ENCODE data around the gene NAXE. TPM values are rescaled to one million over a fixed set of nuclear protein-coding genes. Genes with fewer than 3 reads are reported as not detected.
A peak's percentile ranks its signal among the peaks of the same experiment; 100 is the strongest.

The NAXE gene
- total RNA-seq, 1 experiment from 2014 or later: 96.6 TPM

- Mint-ChIP-seq H3K9me3 (no peaks in the 10 kb centered on the region), H3K27ac (peak overlapping the region in 1 of 3 experiments; percentile 28; a peak in 2 of 7 replicates), H3K27me3 (ENCODE audit: low read depth) (no peaks in the 10 kb centered on the region), H3K4me3 (no peak overlapping the region), H3K4me1 (no peaks in the 10 kb centered on the region), H3K36me3 (ENCODE audit: insufficient read depth in 1 of 3, low read depth in 3 of 3) (peaks cover 10 to 55% (median 41%) of the 10 kb centered on the region in 3 experiments)
- Histone ChIP-seq H4K5ac (ENCODE audit: insufficient read length, low read depth, low read length) (no peak overlapping the region), H2AFZ (ENCODE audit: low read length) (no peak overlapping the region), H2BK120ac (ENCODE audit: low read depth, low read length, poor library complexity, severe bottlenecking) (no peak overlapping the region), H3K9me3 (ENCODE audit: control insufficient read depth, low read depth, low read length) (no peaks in the 10 kb centered on the region), H3K4ac (ENCODE audit: low read depth, low read length) (no peak overlapping the region), H3K4me2 (ENCODE audit: insufficient read depth, insufficient read length, low read length) (no peak overlapping the region), H2BK12ac (ENCODE audit: insufficient read length, low read depth, low read length) (no peak overlapping the region), H2BK5ac (ENCODE audit: insufficient read length, low read length) (no peak overlapping the region), H2AK5ac (ENCODE audit: insufficient read length, low read length) (no peak overlapping the region), H3T11ph (ENCODE audit: low read length) (no peak overlapping the region), H3K4me1 (ENCODE audit: insufficient read depth, low read length) (no peaks in the 10 kb centered on the region), H3K56ac (ENCODE audit: insufficient read length, low read depth, low read length) (no peak overlapping the region), H4K20me1 (ENCODE audit: control insufficient read depth, insufficient read depth, insufficient read length) (no peaks in the 10 kb centered on the region), H3K18ac (ENCODE audit: insufficient read length, low read depth, low read length) (no peak overlapping the region), H3K23ac (ENCODE audit: insufficient read length, low read depth, low read length) (no peak overlapping the region), H3K27ac (ENCODE audit: insufficient read length, low read depth, low read length) (no peak overlapping the region), H3K14ac (ENCODE audit: insufficient read depth, low read length) (no peak overlapping the region; the same call in 1 of the 2 replicates), H3K79me1 (ENCODE audit: insufficient read depth, low read depth, low read length, poor library complexity, severe bottlenecking) (no peaks in the 10 kb centered on the region), H2BK15ac (ENCODE audit: low read depth, low read length) (no peak overlapping the region), H3K23me2 (ENCODE audit: insufficient read length, low read depth, low read length, poor library complexity, severe bottlenecking) (no peaks in the 10 kb centered on the region), H3K27me3 (ENCODE audit: insufficient read depth, low read length) (no peaks in the 10 kb centered on the region), H3K9ac (ENCODE audit: extremely low read depth, insufficient read length, low read length) (no peak overlapping the region), H3K79me2 (ENCODE audit: insufficient read depth, low read length) (no peaks in the 10 kb centered on the region), H4K8ac (replicated peaks; ENCODE audit: insufficient read length, low read depth, low read length) (no peak overlapping the region), H4K91ac (ENCODE audit: insufficient read length, low read depth, low read length) (no peak overlapping the region), H2BK20ac (ENCODE audit: low read depth, low read length, poor library complexity, severe bottlenecking) (no peak overlapping the region)
- WGBS (ENCODE audit: extremely low coverage, insufficient read length, low lambda C conversion rate): no CpG with 5 or more reads among the region's 1 CpG
- no peak for DNase-seq
- TF ChIP-seq, protein P1, sequence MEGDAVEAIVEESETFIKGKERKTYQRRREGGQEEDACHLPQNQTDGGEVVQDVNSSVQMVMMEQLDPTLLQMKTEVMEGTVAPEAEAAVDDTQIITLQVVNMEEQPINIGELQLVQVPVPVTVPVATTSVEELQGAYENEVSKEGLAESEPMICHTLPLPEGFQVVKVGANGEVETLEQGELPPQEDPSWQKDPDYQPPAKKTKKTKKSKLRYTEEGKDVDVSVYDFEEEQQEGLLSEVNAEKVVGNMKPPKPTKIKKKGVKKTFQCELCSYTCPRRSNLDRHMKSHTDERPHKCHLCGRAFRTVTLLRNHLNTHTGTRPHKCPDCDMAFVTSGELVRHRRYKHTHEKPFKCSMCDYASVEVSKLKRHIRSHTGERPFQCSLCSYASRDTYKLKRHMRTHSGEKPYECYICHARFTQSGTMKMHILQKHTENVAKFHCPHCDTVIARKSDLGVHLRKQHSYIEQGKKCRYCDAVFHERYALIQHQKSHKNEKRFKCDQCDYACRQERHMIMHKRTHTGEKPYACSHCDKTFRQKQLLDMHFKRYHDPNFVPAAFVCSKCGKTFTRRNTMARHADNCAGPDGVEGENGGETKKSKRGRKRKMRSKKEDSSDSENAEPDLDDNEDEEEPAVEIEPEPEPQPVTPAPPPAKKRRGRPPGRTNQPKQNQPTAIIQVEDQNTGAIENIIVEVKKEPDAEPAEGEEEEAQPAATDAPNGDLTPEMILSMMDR (conservative IDR thresholded peaks at IDR 0.05): no peak
Measured at GRCh38 chr1:156549831-156550230, 41.7 kb upstream of the NAXE start.

All from H9 (cell line).